Measurements from ENCODE around the gene WDFY2.

The WDFY2 gene

GRCh38 chr13:51771418-51772104, 187.3 kb downstream of the WDFY2 start:
- no peaks in the 10 kb centered on the region for H3K9me3 ChIP-seq (ENCODE audit: control insufficient read depth, low read length)
- H3K27ac ChIP-seq (ENCODE audit: low read depth, low read length, severe bottlenecking) = no peak overlapping the region
- peaks cover 14% of the 10 kb centered on the region for H3K36me3 ChIP-seq (ENCODE audit: control insufficient read depth, insufficient read depth, low read length)
- peaks cover 11% of the 10 kb centered on the region for H3K4me1 ChIP-seq (ENCODE audit: control insufficient read depth, insufficient read depth, low read length, poor library complexity, severe bottlenecking)
- no peak overlapping the region for H3K4me3 ChIP-seq (ENCODE audit: extremely low read depth, insufficient read depth, low read length, poor library complexity, severe bottlenecking)
- 85 to 87% methylated on average over 12 to 13 of the region's 17 CpGs for WGBS, 2 experiments (ENCODE audit: insufficient coverage in 2 of 2)

GRCh38 chr13:51772105-51772455, 187.8 kb downstream of the WDFY2 start:
- peaks cover 8% of the 10 kb centered on the region for H3K36me3 ChIP-seq (ENCODE audit: control insufficient read depth, insufficient read depth, low read length)
- WGBS, 2 experiments (ENCODE audit: insufficient coverage in 2 of 2) = 96 to 97% methylated on average over 5 to 6 of the region's 9 CpGs
- H3K9me3 ChIP-seq (ENCODE audit: control insufficient read depth, low read length) = no peaks in the 10 kb centered on the region
- H3K4me1 ChIP-seq (ENCODE audit: control insufficient read depth, insufficient read depth, low read length, poor library complexity, severe bottlenecking) = peaks cover 11% of the 10 kb centered on the region
- H3K4me3 ChIP-seq (ENCODE audit: extremely low read depth, insufficient read depth, low read length, poor library complexity, severe bottlenecking) = no peak overlapping the region
- no peak overlapping the region for H3K27ac ChIP-seq (ENCODE audit: low read depth, low read length, severe bottlenecking)

- 96% methylated on average over 6 of the region's 6 CpGs for WGBS, 2 experiments (ENCODE audit: insufficient coverage in 2 of 2)
- peaks cover 11% of the 10 kb centered on the region for H3K4me1 ChIP-seq (ENCODE audit: control insufficient read depth, insufficient read depth, low read length, poor library complexity, severe bottlenecking)
- H3K4me3 ChIP-seq (ENCODE audit: extremely low read depth, insufficient read depth, low read length, poor library complexity, severe bottlenecking) = no peak overlapping the region
- peaks cover 4% of the 10 kb centered on the region for H3K36me3 ChIP-seq (ENCODE audit: control insufficient read depth, insufficient read depth, low read length)
- no peaks in the 10 kb centered on the region for H3K9me3 ChIP-seq (ENCODE audit: control insufficient read depth, low read length)
- H3K27ac ChIP-seq (ENCODE audit: low read depth, low read length, severe bottlenecking) = no peak overlapping the region
Observed at GRCh38 chr13:51772781-51773180, 188.5 kb downstream of the WDFY2 start.

GRCh38 chr13:51773515-51773914, 189.3 kb downstream of the WDFY2 start:
- Histone ChIP-seq H3K9me3 (ENCODE audit: control insufficient read depth, low read length) (no peaks in the 10 kb centered on the region), H3K4me1 (ENCODE audit: control insufficient read depth, insufficient read depth, low read length, poor library complexity, severe bottlenecking) (peaks cover 10% of the 10 kb centered on the region), H3K27ac (ENCODE audit: low read depth, low read length, severe bottlenecking) (no peak overlapping the region), H3K4me3 (ENCODE audit: extremely low read depth, insufficient read depth, low read length, poor library complexity, severe bottlenecking) (no peak overlapping the region), H3K36me3 (ENCODE audit: control insufficient read depth, insufficient read depth, low read length) (peaks cover 2% of the 10 kb centered on the region)
- WGBS, 2 experiments (ENCODE audit: insufficient coverage in 2 of 2) = 86 to 89% methylated on average over 5 to 7 of the region's 11 CpGs

- Histone ChIP-seq H3K4me1 (ENCODE audit: control insufficient read depth, insufficient read depth, low read length, poor library complexity, severe bottlenecking) (no peaks in the 10 kb centered on the region), H3K36me3 (ENCODE audit: control insufficient read depth, insufficient read depth, low read length) (no peaks in the 10 kb centered on the region), H3K27ac (ENCODE audit: low read depth, low read length, severe bottlenecking) (no peak overlapping the region), H3K9me3 (ENCODE audit: control insufficient read depth, low read length) (no peaks in the 10 kb centered on the region), H3K4me3 (ENCODE audit: extremely low read depth, insufficient read depth, low read length, poor library complexity, severe bottlenecking) (no peak overlapping the region)
- 87 to 96% methylated on average over 6 of the region's 7 CpGs for WGBS, 2 experiments (ENCODE audit: insufficient coverage in 2 of 2)
Observed at GRCh38 chr13:51776179-51776578, 191.9 kb downstream of the WDFY2 start.

- Histone ChIP-seq H3K27ac (ENCODE audit: low read depth, low read length, severe bottlenecking) (no peak overlapping the region), H3K9me3 (ENCODE audit: control insufficient read depth, low read length) (no peaks in the 10 kb centered on the region), H3K4me1 (ENCODE audit: control insufficient read depth, insufficient read depth, low read length, poor library complexity, severe bottlenecking) (no peaks in the 10 kb centered on the region), H3K4me3 (ENCODE audit: extremely low read depth, insufficient read depth, low read length, poor library complexity, severe bottlenecking) (no peak overlapping the region), H3K36me3 (ENCODE audit: control insufficient read depth, insufficient read depth, low read length) (no peaks in the 10 kb centered on the region)
- WGBS, 2 experiments (ENCODE audit: insufficient coverage in 2 of 2) = 69 to 91% methylated on average over 3 to 9 of the region's 9 CpGs
Observed at GRCh38 chr13:51777921-51778320, 193.7 kb downstream of the WDFY2 start.

GRCh38 chr13:51778392-51778791, 194.1 kb downstream of the WDFY2 start:
- no peak overlapping the region for H3K27ac ChIP-seq (ENCODE audit: low read depth, low read length, severe bottlenecking)
- no peaks in the 10 kb centered on the region for H3K36me3 ChIP-seq (ENCODE audit: control insufficient read depth, insufficient read depth, low read length)
- H3K9me3 ChIP-seq (ENCODE audit: control insufficient read depth, low read length) = no peaks in the 10 kb centered on the region
- H3K4me1 ChIP-seq (ENCODE audit: control insufficient read depth, insufficient read depth, low read length, poor library complexity, severe bottlenecking) = no peaks in the 10 kb centered on the region
- 93 to 96% methylated on average over 10 to 11 of the region's 11 CpGs for WGBS, 2 experiments (ENCODE audit: insufficient coverage in 2 of 2)
- H3K4me3 ChIP-seq (ENCODE audit: extremely low read depth, insufficient read depth, low read length, poor library complexity, severe bottlenecking) = no peak overlapping the region

GRCh38 chr13:51780099-51780498, 195.8 kb downstream of the WDFY2 start:
- H3K9me3 ChIP-seq (ENCODE audit: control insufficient read depth, low read length) = no peaks in the 10 kb centered on the region
- no peak overlapping the region for H3K27ac ChIP-seq (ENCODE audit: low read depth, low read length, severe bottlenecking)
- no peaks in the 10 kb centered on the region for H3K36me3 ChIP-seq (ENCODE audit: control insufficient read depth, insufficient read depth, low read length)
- no peak overlapping the region for H3K4me3 ChIP-seq (ENCODE audit: extremely low read depth, insufficient read depth, low read length, poor library complexity, severe bottlenecking)
- WGBS, 2 experiments (ENCODE audit: insufficient coverage in 2 of 2) = 91% methylated on average over 2 of the region's 3 CpGs; no CpG with 5 or more reads in 1 of the 2 experiments
- no peaks in the 10 kb centered on the region for H3K4me1 ChIP-seq (ENCODE audit: control insufficient read depth, insufficient read depth, low read length, poor library complexity, severe bottlenecking)

GRCh38 chr13:51781246-51782022, 197.2 kb downstream of the WDFY2 start:
- H3K9me3 ChIP-seq (ENCODE audit: control insufficient read depth, low read length) = no peaks in the 10 kb centered on the region
- H3K27ac ChIP-seq (ENCODE audit: low read depth, low read length, severe bottlenecking) = no peak overlapping the region
- H3K36me3 ChIP-seq (ENCODE audit: control insufficient read depth, insufficient read depth, low read length) = no peaks in the 10 kb centered on the region
- 71 to 90% methylated on average over 10 to 11 of the region's 15 CpGs for WGBS, 2 experiments (ENCODE audit: insufficient coverage in 2 of 2)
- H3K4me1 ChIP-seq (ENCODE audit: control insufficient read depth, insufficient read depth, low read length, poor library complexity, severe bottlenecking) = no peaks in the 10 kb centered on the region
- H3K4me3 ChIP-seq (ENCODE audit: extremely low read depth, insufficient read depth, low read length, poor library complexity, severe bottlenecking) = no peak overlapping the region

GRCh38 chr13:51782026-51782710, 197.9 kb downstream of the WDFY2 start:
- H3K9me3 ChIP-seq (ENCODE audit: control insufficient read depth, low read length) = no peaks in the 10 kb centered on the region
- WGBS, 2 experiments (ENCODE audit: insufficient coverage in 2 of 2) = 93 to 95% methylated on average over 13 to 14 of the region's 15 CpGs
- H3K4me3 ChIP-seq (ENCODE audit: extremely low read depth, insufficient read depth, low read length, poor library complexity, severe bottlenecking) = no peak overlapping the region
- no peak overlapping the region for H3K27ac ChIP-seq (ENCODE audit: low read depth, low read length, severe bottlenecking)
- no peaks in the 10 kb centered on the region for H3K4me1 ChIP-seq (ENCODE audit: control insufficient read depth, insufficient read depth, low read length, poor library complexity, severe bottlenecking)
- no peaks in the 10 kb centered on the region for H3K36me3 ChIP-seq (ENCODE audit: control insufficient read depth, insufficient read depth, low read length)
